Measurements from ENCODE around the gene NAIF1.

DNA sequence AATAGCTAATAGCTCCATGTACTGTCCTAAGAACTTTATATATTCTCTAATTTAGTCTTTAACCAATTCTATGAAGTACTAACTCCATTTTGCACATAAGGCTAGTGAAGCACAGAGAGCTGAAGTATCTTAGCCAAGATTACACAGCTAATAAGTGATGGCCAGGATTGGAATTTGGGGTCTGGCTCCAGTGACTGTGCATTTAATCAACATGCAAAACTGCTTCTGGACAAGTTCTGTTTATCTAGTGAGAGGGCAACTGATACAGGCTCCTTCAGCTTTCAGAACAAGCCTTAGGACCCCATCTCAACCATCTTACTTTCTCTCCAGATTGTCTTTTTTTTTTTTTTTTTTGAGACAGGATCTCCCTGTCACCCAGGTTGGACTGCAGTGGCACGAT is 22.2 kb upstream of the NAIF1 start:
- TF ChIP-seq, protein P1, sequence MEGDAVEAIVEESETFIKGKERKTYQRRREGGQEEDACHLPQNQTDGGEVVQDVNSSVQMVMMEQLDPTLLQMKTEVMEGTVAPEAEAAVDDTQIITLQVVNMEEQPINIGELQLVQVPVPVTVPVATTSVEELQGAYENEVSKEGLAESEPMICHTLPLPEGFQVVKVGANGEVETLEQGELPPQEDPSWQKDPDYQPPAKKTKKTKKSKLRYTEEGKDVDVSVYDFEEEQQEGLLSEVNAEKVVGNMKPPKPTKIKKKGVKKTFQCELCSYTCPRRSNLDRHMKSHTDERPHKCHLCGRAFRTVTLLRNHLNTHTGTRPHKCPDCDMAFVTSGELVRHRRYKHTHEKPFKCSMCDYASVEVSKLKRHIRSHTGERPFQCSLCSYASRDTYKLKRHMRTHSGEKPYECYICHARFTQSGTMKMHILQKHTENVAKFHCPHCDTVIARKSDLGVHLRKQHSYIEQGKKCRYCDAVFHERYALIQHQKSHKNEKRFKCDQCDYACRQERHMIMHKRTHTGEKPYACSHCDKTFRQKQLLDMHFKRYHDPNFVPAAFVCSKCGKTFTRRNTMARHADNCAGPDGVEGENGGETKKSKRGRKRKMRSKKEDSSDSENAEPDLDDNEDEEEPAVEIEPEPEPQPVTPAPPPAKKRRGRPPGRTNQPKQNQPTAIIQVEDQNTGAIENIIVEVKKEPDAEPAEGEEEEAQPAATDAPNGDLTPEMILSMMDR (conservative IDR thresholded peaks at IDR 0.05; ENCODE audit: low read length), result no peak
- TF ChIP-seq EZH2phosphoT487 (IDR thresholded peaks at IDR 0.05; ENCODE audit: borderline replicate concordance, low read depth, low read length), result no peak
